GM18502 (cell line): ENCODE measurements around the gene ABLIM1.

Experiments
- ATAC-seq: cut with Tn5 transposase; IDR thresholded peaks from one replicate; pipeline ENCODE4 v1.9.1; 2021; ENCODE audit warnings: mild to moderate bottlenecking; ENCODE audit not compliant: unreplicated experiment, poor library complexity

Gene ABLIM1

DNA sequence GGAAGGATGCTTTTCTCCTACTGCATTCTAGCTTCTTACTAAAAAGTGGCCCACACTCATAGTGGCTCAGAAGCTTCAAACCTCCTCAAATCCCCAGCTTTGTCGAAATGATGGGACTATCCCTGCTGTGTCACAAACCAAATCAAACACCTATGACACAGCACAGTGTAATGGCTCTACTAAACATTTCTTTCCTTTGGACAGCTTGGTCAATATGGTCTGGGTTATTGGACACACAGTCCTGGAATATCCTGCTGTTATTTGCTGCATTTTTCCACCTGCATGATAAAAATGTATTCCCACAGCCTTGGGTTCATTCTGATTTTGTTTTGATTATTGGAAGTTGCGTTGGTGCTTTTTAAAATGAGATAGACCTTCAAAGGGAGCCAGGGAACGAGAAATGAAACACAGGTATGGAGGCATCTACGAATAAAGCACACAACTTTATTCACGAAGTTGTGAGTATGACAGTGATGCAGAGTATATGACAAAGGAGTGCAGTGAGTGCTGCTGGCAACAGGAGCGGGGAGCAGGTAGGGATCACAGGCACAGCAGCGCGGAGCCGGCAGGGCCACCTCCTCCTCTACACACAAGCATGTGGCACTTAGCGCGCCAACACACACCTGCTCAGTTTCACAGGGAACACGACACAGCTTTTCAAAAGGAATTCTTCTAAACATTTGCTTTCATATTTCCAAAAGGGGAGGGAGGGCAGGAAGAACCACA is 227.2 kb downstream of the ABLIM1 start:
- no peak for ATAC-seq

GRCh38 chr10:114429581-114430335 is 228.3 kb downstream of the ABLIM1 start:
- no peak for ATAC-seq

GRCh38 chr10:114427124-114427852 is 230.8 kb downstream of the ABLIM1 start:
- ATAC-seq: no peak

- ATAC-seq: no peak
Observed at GRCh38 chr10:114426476-114426875, 231.6 kb downstream of the ABLIM1 start.

- ATAC-seq: no peak
Observed at GRCh38 chr10:114420811-114421485, 237.1 kb downstream of the ABLIM1 start.

- ATAC-seq: no peak
Observed at GRCh38 chr10:114418109-114418508, 240.0 kb downstream of the ABLIM1 start.

DNA sequence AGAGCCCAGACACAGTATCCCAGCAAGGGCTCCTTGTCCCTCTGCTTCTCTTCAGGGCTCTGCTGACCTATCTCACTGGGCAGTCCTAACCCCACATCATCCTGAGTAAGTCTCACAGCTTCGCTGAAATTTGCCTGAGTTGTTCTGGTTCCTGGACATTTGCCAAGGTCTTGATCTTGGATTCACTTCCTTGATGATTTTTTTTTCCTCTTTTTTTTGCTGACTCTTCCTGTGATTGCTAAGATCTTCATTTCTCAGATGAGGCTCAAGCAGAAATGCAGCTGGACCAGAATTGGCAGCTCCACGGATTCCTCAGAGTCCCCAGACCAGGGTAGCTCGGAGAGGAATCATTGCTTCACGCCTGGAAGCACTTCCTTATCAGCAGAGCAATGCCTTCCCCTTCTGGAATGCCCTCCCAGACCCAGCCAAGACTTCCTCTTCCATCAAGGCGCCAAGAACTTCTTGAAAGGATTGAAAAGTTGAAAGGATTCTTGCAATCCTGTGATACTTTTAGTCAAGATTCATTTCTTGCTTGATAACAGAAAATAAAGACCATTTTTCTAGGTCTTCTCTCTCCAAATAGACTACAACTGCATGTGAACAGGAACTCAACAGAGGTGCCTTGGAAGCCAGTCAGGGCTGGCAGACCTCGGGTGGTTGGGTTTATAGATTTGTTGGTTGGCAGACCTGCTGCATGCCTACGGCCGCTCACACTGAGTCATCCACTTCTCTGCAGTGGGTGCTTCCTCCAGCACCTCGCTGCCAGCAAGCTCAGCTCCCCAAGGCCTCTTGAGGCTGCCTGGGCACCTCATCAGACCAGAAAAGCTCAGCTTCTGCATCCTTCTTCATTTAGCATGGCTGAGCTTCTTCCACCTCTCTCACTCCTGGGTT is 244.9 kb downstream of the ABLIM1 start:
- no peak for ATAC-seq

DNA sequence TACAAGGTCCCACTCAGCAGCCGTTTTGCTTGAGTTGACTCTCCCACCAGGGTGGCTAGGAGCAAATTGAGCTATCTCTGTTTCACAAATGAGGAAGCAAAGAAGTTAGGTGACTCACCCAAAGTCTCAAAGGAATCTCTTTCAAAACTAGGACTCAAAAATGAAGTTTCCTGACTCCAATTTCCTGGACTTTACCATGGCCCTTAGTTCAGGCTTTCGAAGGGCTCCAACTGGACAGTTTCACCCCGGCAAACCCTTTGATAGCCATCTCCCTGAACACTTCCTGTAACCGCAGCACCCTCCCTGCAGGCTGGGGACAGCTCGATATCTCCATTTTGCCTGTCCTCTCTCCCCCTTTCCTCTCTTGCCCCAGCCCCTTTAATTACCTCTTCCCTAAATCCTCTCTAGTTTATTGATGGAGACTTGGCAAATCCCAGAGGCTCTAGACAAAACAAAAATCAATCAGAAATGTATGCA is 249.1 kb downstream of the ABLIM1 start:
- ATAC-seq: no peak

DNA sequence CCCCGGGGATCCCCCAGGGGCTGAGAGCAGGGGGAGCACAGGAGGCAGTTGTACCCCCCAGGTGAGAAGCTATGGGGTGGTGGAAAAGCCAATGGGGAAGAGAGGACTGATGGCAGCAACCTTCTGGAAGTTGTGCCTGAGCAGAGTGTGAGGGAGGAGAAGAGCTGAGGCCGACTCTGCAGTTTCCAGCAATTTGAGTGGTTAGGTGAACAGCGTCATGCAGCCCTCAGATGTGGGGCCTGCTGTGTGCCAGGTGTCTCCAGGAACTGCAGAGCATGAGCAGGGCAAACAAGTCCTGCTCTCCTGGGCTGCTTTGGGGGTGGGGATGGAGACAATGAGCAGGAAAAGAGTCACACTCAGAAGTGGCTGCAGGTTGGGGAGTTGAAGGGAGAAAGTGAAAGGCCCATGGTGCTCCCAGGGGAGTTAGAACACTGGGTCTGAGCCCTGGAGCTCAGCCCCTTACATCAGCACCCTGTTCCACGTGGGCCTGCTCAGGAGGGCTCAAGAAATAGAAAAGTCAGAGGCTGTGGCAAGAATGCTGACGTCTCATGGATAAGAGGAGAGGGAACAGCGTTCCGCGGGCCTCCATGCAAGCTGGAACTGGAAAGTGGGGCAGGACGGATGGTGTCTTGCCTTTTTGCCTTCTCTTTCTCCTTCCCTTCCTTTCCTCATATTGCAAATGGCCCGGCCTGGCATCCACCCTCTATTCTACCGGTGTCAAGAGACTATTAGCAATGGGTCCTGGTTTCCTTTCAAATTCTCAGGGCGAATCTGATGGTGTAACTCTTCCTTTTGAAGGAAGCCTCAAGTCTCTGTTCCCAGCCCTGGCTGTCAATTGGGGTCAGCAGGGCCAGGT is 249.7 kb downstream of the ABLIM1 start:
- ATAC-seq: no peak

DNA sequence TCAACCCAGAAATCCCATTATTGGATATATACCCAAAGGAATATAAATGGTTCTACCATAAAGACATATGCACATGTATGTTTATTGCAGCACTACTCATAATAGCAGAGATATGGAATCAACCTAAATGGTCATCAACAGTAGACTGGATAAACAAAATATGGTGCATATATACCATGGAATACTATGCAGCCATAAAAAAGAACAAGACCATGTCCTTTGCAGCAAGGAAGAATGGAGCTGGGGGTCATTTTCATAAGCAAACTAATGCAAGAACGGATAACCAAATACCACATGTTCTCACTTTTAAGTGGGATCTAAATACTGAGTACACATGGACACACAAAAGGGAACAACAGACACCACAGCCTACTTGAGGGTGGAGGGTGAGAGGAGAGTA is 251.6 kb downstream of the ABLIM1 start:
- no peak for ATAC-seq

- ATAC-seq: no peak
Observed at GRCh38 chr10:114405011-114405350, 253.1 kb downstream of the ABLIM1 start.

GRCh38 chr10:114404171-114405010 is 253.7 kb downstream of the ABLIM1 start, which contains the start of gene AFAP1L2:
Gene AFAP1L2 (minus strand): TSS chr10:114404502. CDS start chr10:114404455, 47 bp downstream.
- no peak for ATAC-seq

GRCh38 chr10:114403541-114404161 is 254.4 kb downstream of the ABLIM1 start:
- no peak for ATAC-seq

DNA sequence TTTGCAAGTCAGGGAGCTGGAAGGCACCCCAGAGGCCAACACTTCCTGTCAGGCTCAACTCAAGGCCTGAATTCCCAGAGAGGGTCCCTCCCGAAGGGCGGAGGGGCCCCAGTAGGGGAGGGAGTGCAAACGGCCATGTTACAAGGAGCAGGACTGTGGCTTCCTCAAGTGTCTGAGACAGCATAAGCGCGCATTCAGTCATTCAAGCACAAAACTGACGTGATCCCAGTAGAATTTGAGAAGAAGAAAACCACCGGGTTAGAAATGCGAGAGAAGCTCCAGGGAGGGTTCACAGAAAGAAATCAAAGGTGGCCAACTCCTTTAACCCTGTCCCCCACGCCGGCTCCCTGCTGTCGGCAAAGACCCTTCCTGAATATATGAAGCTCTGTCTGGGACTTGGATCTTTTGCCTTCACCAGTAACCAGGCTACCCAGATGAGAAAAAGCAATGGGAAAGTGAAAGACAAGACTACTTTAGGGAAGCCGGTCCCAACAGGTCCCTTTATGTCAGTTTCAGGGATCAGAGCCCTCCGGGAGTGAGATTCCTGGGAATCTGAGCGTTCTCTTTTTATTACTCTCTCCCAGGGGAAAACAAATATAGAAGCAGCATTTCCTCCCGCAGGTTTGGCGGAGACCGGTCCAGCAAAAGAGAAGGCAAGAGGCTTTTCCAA is 255.1 kb downstream of the ABLIM1 start:
- ATAC-seq: no peak

DNA sequence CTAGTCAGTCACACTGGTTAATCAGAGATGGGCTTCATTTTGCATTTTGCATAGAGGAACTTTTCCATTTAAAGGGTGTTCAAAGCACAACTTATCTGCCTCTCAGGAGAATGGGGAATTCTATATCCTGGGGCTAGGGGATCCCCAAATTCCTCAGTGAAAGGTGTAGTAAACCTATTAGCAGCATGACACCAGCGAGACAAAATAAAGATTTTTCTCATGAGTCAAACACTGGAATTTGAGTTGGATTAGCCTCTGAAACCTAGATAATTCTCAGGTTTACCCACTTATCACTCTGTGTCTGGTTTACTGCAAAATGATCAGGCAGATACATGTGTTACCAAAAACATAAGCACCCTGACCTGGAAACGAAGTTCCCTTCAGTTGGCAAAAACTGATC is 255.8 kb downstream of the ABLIM1 start:
- ATAC-seq: no peak

DNA sequence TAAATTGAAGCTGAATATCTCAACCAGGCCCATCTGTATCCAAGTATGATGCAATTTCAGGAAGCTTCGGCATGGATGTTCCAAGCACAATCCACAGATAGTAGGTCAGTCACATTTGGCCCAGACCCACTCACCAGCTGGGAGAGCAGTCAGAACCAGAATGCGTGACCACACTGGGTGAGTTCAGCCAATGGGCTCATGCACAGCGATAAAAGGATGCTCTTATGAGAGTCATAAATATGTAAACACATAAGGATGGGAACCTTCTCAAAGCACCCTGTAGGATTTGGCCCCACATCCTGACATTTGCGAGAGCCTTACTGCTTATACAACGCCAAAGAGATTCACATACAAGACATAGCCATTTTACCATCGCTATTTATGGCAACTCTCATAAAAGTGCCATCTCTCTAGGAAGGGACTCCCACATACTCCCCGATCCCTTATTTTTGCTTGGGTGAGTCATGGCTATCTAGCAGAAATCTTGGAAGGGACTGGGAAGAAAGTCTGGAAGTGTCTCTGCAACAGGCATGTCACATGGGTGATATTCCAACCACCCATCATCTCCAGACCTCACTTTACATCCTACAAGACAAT is 256.8 kb downstream of the ABLIM1 start:
- no peak for ATAC-seq
